COR-L47 (cell line): ENCODE results near the gene NR2E1.

Experiments used
- DNase-seq: peaks from one replicate; lab custom pipeline; 2025; lab: John Stamatoyannopoulos, UW

The NR2E1 gene

DNA sequence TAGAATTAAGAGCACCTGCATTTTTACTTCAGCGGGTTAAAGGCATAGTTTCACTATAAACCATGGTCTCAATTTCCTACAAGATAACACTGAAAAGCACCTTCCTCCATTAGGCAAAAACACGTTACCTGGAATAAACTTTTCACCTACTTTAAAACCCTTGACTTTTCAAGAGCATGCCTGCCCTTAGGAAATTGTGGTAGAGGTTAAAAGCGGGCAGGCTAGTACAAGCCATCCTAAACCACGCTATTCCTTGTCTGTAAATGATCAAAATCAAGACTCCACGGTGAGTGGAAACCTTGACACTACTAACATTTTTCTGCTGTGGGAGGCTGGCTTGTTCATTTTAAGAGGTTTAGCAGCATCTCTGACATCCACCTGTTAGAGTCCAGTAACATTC lies 43.9 kb downstream of the NR2E1 start:
- DNase-seq, result no peak

DNA sequence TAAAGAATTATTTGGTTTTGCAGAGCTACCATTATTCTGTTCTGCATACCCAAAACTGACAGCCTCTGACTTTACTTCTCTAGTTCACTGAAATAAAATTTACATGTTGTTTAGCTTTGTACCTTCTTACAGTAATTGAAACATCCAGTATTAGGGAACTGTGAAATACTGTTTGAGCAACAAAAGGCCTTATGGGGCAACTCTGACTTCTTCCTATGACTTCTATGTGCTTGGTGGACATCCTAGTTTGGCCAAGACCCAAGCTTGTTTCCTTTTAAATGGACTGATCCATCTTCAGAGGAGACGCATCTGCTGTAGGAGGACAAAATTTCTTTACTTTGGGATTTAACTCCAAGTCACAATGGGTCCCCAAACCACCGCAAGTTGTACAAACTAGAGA lies 44.7 kb downstream of the NR2E1 start:
- no peak for DNase-seq

DNA sequence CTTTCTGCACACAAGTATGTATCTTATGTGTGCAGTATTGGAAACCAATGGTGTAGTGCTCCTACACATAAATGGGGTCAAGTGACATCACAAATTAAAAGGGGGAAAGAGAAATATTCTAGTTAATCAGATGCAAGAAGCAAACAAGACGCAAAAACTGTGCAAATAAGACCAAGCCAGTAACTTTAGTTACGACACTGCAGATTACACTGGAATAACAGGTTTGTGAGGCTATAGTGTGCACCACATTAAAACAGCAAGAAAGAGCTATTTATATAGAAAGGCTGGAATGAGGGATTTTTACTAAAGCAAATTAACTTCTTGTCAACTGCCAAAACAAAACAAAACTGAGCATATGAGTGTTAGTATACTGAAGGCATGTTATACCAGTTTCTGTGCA lies 45.8 kb downstream of the NR2E1 start:
- no peak for DNase-seq

DNA sequence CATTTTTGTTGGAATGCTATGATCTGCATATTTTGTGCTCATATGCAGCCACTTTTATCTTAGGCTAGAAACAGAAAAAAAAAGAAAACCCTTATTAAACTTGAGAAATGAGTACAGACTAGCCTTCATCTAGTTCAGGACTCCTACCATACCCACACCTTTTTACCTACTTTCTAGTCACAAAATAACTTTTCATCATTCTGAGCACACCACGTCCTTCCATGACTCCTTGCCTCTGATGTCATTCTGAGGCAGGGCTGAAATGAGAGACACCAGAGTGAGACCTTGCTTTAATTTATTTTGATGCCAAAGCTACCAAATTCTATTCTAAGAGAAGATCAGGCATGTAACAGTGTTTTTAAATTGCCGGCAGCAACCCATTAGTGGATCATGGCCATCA lies 56.2 kb downstream of the NR2E1 start:
- no peak for DNase-seq

DNA sequence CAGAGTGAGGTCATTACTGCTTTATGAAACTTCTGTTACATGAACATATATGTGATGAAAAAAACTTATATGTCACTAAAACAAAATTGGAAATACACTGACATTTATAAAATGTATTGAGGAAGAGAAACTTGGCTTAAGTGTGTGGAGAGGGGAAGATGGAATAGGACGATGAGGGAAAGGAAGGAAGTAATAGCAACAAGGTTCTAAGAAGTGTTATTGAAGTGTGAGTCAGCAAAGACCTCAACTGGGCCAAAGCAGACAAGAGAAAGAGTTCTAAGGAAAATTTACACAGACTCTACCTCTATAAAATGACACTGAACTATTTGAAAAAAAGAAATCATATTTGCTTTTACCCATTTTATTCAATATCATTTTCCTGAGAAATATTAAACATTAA lies 56.7 kb downstream of the NR2E1 start:
- no peak for DNase-seq

DNA sequence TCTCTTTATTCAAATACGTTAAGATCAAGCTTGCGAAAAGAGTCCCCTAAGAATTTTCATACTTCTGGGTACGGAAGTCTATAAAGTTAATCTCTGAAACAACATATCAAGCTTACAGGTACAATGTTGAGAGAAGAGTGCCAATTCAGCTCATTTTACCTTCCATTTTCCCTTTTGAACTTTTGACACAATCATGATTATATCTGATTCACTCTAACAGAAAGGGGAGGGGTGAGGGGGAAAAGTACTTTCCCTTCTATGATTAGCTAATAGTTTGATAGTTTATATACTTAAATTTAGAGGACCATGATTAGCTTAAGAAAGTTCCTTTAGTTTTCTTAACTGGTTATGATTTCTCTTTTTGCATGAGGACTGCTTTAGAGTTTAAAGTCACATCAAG lies 61.5 kb downstream of the NR2E1 start:
- no peak for DNase-seq

DNA sequence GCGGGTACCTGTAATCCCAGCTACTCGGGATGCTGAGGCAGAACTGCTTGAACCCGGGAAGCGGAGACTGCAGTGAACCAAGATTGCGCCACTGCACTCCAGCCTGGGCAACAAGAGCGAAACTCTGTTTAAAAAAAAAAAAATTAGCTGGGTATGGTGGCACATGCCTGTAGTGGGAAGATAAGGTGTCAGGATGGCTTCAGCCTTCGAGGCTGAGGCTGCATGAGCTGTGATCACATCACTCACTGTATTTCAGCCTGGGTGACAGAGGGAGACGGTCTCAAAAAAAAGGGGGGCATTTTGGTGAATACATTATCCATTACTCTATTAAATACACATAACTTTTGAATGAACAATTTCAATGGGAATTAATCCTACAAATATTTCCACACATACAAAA lies 62.6 kb downstream of the NR2E1 start:
- no peak for DNase-seq

DNA sequence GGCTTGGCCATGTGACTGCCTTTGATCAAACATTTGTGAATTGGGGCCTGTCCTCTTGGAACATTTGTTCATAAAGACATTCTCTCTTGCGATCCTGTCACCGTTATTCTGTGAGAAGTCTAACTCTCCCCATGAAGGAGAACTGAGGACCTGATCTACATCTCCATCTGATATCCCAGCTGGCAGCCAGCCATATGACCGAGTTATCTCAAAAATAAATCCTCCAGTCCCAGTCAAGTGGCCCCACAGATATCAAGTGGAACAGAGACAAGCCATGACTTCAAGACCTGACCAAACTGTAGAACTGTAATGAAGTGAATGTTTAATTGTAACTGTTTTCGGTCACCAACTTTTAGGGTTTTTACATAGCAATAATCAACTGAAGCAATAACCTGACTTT lies 69.3 kb downstream of the NR2E1 start:
- no peak for DNase-seq

DNA sequence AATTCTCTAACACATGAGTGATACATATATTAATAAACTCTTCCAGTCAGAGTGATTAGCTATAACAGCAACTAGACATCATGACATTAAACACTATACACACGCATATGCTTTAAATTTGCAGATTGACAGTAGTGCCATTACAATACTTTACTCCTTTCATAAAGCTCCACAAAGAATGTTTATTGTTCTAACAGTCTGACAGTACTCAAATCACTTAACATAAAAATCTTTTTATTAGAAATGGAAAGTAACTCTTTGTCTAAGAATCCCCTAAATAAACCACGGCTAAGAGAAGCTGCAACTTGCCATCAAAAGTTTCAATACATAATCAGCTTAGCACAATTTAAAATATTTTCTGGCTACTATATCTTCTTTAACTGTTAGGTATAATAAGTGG lies 71.0 kb downstream of the NR2E1 start:
- DNase-seq, result no peak

DNA sequence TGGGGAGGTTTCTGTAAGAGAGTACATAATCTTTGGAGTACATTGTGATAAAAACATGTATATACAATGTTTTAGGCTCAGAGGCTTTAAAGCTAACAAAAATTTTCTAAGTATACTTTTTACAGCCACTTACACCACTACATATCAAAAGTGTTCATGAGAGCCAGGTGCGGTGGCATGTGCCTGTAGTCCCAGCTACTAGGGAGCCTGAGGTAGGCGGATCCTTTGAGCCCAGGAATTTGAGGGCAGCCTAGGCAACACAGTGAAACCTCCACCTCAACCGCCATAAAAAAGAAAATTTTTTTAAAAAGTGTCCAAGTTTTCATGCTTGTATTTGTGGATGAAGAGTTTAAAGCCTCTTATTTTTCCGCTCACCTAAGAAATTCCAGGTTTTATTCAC lies 72.5 kb downstream of the NR2E1 start:
- DNase-seq, result no peak
